ENCODE data around the gene GDA. TPM values are rescaled to one million over a fixed set of nuclear protein-coding genes. Genes with fewer than 3 reads are reported as not detected.

The GDA gene
- total and polyA plus RNA-seq, 4 donors = 0.37 to 24.4 (median 19.5) TPM

- Histone ChIP-seq H3K9ac (ENCODE audit: low read depth in 1 of 2, low read length in 2 of 2) (peak overlapping the region; percentile 80 to 90), H3K36me3 (ENCODE audit: control insufficient read depth in 4 of 4, insufficient read depth in 3 of 4, low read depth in 1 of 4, low read length in 3 of 4) (no peaks in the 10 kb centered on the region), H3K4me3 (ENCODE audit: low read depth in 1 of 3, low read length in 3 of 3) (peak overlapping the region; percentile 69 to 91 (median 73)), H3K27ac (ENCODE audit: low read depth in 1 of 2, low read length in 2 of 2) (peak overlapping the region; percentile 98 to 99), H3K9me3 (ENCODE audit: control insufficient read depth in 4 of 4, low read length in 3 of 4) (no peaks in the 10 kb centered on the region), H3K4me1 (ENCODE audit: control insufficient read depth in 4 of 4, insufficient read depth in 4 of 4, low read length in 3 of 4) (peaks cover 5 to 28% (median 16%) of the 10 kb centered on the region in 4 donors), H3K27me3 (ENCODE audit: control insufficient read depth in 4 of 4, insufficient read depth in 4 of 4, low read length in 3 of 4) (no peaks in the 10 kb centered on the region)
- TF ChIP-seq YY1 (IDR thresholded peaks at IDR 0.05) (peak; percentile 66), TAF1 (conservative IDR thresholded peaks at IDR 0.05) (no peak)
- no peak for DNase-seq (ENCODE audit: low spot score)
- WGBS = 26% methylated on average over 7 of the region's 7 CpGs
These were observed 887 bp downstream of the GDA start for GRCh38 chr9:72150127-72150526.

GRCh38 chr9:72150661-72151060 is 1.4 kb downstream of the GDA start:
- Histone ChIP-seq H3K27me3 (ENCODE audit: control insufficient read depth in 4 of 4, insufficient read depth in 4 of 4, low read length in 3 of 4) (no peaks in the 10 kb centered on the region), H3K27ac (ENCODE audit: low read depth in 1 of 2, low read length in 2 of 2) (peak overlapping the region; percentile 98 to 99), H3K36me3 (ENCODE audit: control insufficient read depth in 4 of 4, insufficient read depth in 3 of 4, low read depth in 1 of 4, low read length in 3 of 4) (no peaks in the 10 kb centered on the region), H3K4me1 (ENCODE audit: control insufficient read depth in 4 of 4, insufficient read depth in 4 of 4, low read length in 3 of 4) (peaks cover 5 to 33% (median 19%) of the 10 kb centered on the region in 4 donors), H3K4me3 (ENCODE audit: low read depth in 1 of 3, low read length in 3 of 3) (peak overlapping the region; percentile 69 to 91 (median 73)), H3K9me3 (ENCODE audit: control insufficient read depth in 4 of 4, low read length in 3 of 4) (no peaks in the 10 kb centered on the region), H3K9ac (ENCODE audit: low read depth in 1 of 2, low read length in 2 of 2) (peak overlapping the region in 1 of 2 donors; percentile 90)
- no peak for TF ChIP-seq FOXA1 (IDR thresholded peaks at IDR 0.05)
- TF ChIP-seq RAD21 (IDR thresholded peaks at IDR 0.05) = no peak
- TF ChIP-seq ATF3 (IDR thresholded peaks at IDR 0.05) = no peak
- TF ChIP-seq REST (IDR thresholded peaks at IDR 0.05) = no peak
- TF ChIP-seq FOXA2 (IDR thresholded peaks at IDR 0.05) = no peak
- TF ChIP-seq CTCF (IDR thresholded peaks at IDR 0.05; ENCODE audit: low read depth, low read length, missing input control) = no peak
- TF ChIP-seq HNF4A (conservative IDR thresholded peaks at IDR 0.05) = no peak
- TF ChIP-seq MAX (IDR thresholded peaks at IDR 0.05) = no peak
- no peak for TF ChIP-seq HNF4G (IDR thresholded peaks at IDR 0.05)
- TF ChIP-seq EGR1 (IDR thresholded peaks at IDR 0.05; ENCODE audit: low read depth in 2 of 2) = no peak
- no peak for TF ChIP-seq TAF1 (conservative IDR thresholded peaks at IDR 0.05)
- TF ChIP-seq SP1 (IDR thresholded peaks at IDR 0.05) = no peak
- TF ChIP-seq GABPA (IDR thresholded peaks at IDR 0.05 in 1 of 2, conservative IDR thresholded peaks at IDR 0.05 in 1 of 2) = no peak
- TF ChIP-seq RXRA (IDR thresholded peaks at IDR 0.05) = no peak
- TF ChIP-seq ZBTB33 (IDR thresholded peaks at IDR 0.05) = no peak
- TF ChIP-seq NR2F2 (IDR thresholded peaks at IDR 0.05) = no peak
- no peak for TF ChIP-seq JUND (IDR thresholded peaks at IDR 0.05)
- DNase-seq (ENCODE audit: low spot score) = no peak
- WGBS = 43% methylated on average over 6 of the region's 6 CpGs
